Inflammatory macrophage (primary cell): ENCODE measurements around the gene ZNF343.
"Not testable (repeated sequence)": the region's sequence is repeated elsewhere in the genome, so short reads cannot be mapped to it uniquely, and the experiment has no call there.

Experiments used
- DNase-seq, 2 donors: peaks; one replicate each; pipeline ENCODE4 v3.0.0-alpha.2; 2020 to 2022
- total RNA-seq, 18 experiments: gene quantifications; one replicate each; lab custom pipeline; 2026; ENCODE audit warnings: mixed read lengths in 6 of 18, inconsistent platforms in 2 of 18; lab: John Stamatoyannopoulos, UW

The ZNF343 gene
- 1.7 to 7.7 (median 4.7) reads per million in 18 experiments for total RNA-seq

- peak; percentile 82 to 89 for DNase-seq
These were observed at the start of gene ZNF343 for GRCh38 chr20:2508631-2509467. Gene ZNF343, minus strand, starts transcription at chr20:2508915. Its CDS starts 15,020 bp downstream, at chr20:2493895.

- no peak for DNase-seq
These were observed 49.3 kb upstream of the ZNF343 start for GRCh38 chr20:2557873-2558580.

GRCh38 chr20:2545594-2545993, 36.9 kb upstream of the ZNF343 start:
- no peak for DNase-seq

- DNase-seq: no peak
These were observed 35.5 kb upstream of the ZNF343 start for GRCh38 chr20:2544211-2544610.

GRCh38 chr20:2542361-2542760, 33.6 kb upstream of the ZNF343 start:
- no peak for DNase-seq

- DNase-seq: no peak
These were observed 33.2 kb upstream of the ZNF343 start for GRCh38 chr20:2541940-2542339.

GRCh38 chr20:2538931-2539720, 30.4 kb upstream of the ZNF343 start:
- no peak for DNase-seq

GRCh38 chr20:2538356-2538755, 29.6 kb upstream of the ZNF343 start:
- DNase-seq: no peak

- no peak for DNase-seq
These were observed 28.4 kb upstream of the ZNF343 start for GRCh38 chr20:2537101-2537500.

GRCh38 chr20:2536560-2536986, 27.9 kb upstream of the ZNF343 start, which contains the start of gene TMC2:
Gene TMC2, plus strand, starts transcription at chr20:2536573. Its CDS starts 49 bp downstream, at chr20:2536622.
- DNase-seq: no peak

GRCh38 chr20:2535711-2536559, 27.2 kb upstream of the ZNF343 start:
- no peak for DNase-seq

GRCh38 chr20:2533118-2533517, 24.4 kb upstream of the ZNF343 start:
- DNase-seq: no peak

- DNase-seq: no peak
These were observed 20.1 kb upstream of the ZNF343 start for GRCh38 chr20:2528671-2529271.

- DNase-seq: no peak
These were observed 19.0 kb upstream of the ZNF343 start for GRCh38 chr20:2527762-2528161.

GRCh38 chr20:2526218-2526583, 17.5 kb upstream of the ZNF343 start:
- not testable (repeated sequence) for DNase-seq

- peak; percentile 12 to 23 for DNase-seq
These were observed 16.2 kb upstream of the ZNF343 start for GRCh38 chr20:2524709-2525506.

- peak; percentile 87 for DNase-seq
These were observed 15.4 kb upstream of the ZNF343 start for GRCh38 chr20:2523919-2524708.

- not testable (repeated sequence) for DNase-seq
These were observed 14.2 kb upstream of the ZNF343 start for GRCh38 chr20:2522826-2523429.
